H54 (cell line): ENCODE measurements around the gene MAGI3.
"Not testable (repeated sequence)": the region's sequence is repeated elsewhere in the genome, so short reads cannot be mapped to it uniquely, and the experiment has no call there.

Source experiments
- DNase-seq: peaks from one replicate; pipeline ENCODE4 v3.0.0; 2011; ENCODE audit warnings: low spot score, mixed read lengths; ENCODE audit not compliant: insufficient read length
- FAIRE-seq: peaks from 3 replicates; lab custom pipeline; 2011; peaks lifted over from hg19 to GRCh38; lab: Jason Lieb, UNC
- POLR2A ChIP-seq: IDR thresholded peaks from 2 replicates; pipeline ENCODE4 v1.6.1; 2011; ENCODE audit warnings: low read depth, mild to moderate bottlenecking, low read length

The MAGI3 gene

GRCh38 chr1:113438505-113439276, 48.4 kb downstream of the MAGI3 start:
- no peak for FAIRE-seq
- no peak for TF ChIP-seq POLR2A
- DNase-seq, result no peak

- FAIRE-seq (no peak), DNase-seq (no peak)
- no peak for TF ChIP-seq POLR2A
Observed at GRCh38 chr1:113439277-113439670, 49.0 kb downstream of the MAGI3 start.

GRCh38 chr1:113442131-113442530, 51.8 kb downstream of the MAGI3 start:
- TF ChIP-seq POLR2A, result no peak
- DNase-seq, result no peak
- no peak for FAIRE-seq

GRCh38 chr1:113444857-113445256, 54.5 kb downstream of the MAGI3 start:
- no peak for FAIRE-seq

GRCh38 chr1:113451710-113452109, 61.4 kb downstream of the MAGI3 start:
- no peak for TF ChIP-seq POLR2A
- DNase-seq (no peak), FAIRE-seq (no peak)

More at GRCh38 chr1:113444857-113445256, 54.5 kb downstream of the MAGI3 start:
- TF ChIP-seq POLR2A, result no peak
- no peak for DNase-seq

GRCh38 chr1:113452921-113453770, 62.8 kb downstream of the MAGI3 start:
- TF ChIP-seq POLR2A, result no peak
- DNase-seq, result no peak
- peak; percentile 50 for FAIRE-seq

- FAIRE-seq, result no peak
- no peak for DNase-seq
- TF ChIP-seq POLR2A, result no peak
Observed at GRCh38 chr1:113453771-113454083, 63.4 kb downstream of the MAGI3 start.

GRCh38 chr1:113455374-113455773, 65.1 kb downstream of the MAGI3 start:
- DNase-seq, result no peak
- no peak for FAIRE-seq
- TF ChIP-seq POLR2A, result no peak

GRCh38 chr1:113456967-113457366, 66.7 kb downstream of the MAGI3 start:
- DNase-seq (peak; percentile 43), FAIRE-seq (peak; percentile 98)
- no peak for TF ChIP-seq POLR2A

GRCh38 chr1:113459279-113459678, 69.0 kb downstream of the MAGI3 start:
- DNase-seq, result no peak
- FAIRE-seq, result no peak

GRCh38 chr1:113467991-113468390, 77.7 kb downstream of the MAGI3 start:
- DNase-seq (no peak), FAIRE-seq (no peak)
- no peak for TF ChIP-seq POLR2A

More at GRCh38 chr1:113459279-113459678, 69.0 kb downstream of the MAGI3 start:
- TF ChIP-seq POLR2A, result no peak

- FAIRE-seq, result not testable (repeated sequence)
Observed at GRCh38 chr1:113478427-113479195, 88.3 kb downstream of the MAGI3 start.

GRCh38 chr1:113479713-113480676, 89.7 kb downstream of the MAGI3 start:
- no peak for DNase-seq
- TF ChIP-seq POLR2A, result no peak
- no peak for FAIRE-seq

More at GRCh38 chr1:113478427-113479195, 88.3 kb downstream of the MAGI3 start:
- DNase-seq, result not testable (repeated sequence)

- DNase-seq, FAIRE-seq: not testable (repeated sequence)
Observed at GRCh38 chr1:113485131-113485530, 94.8 kb downstream of the MAGI3 start.
